CD4-positive, alpha-beta memory T cell (primary cell): ENCODE results near the gene HBZ. TPM values are rescaled to one million over a fixed set of nuclear protein-coding genes. Genes with fewer than 3 reads are reported as not detected.
A peak's percentile ranks its signal among the peaks of the same experiment; 100 is the strongest.

Experiments used
- CTCF ChIA-PET: fragments of 350-600 bp; sonication (Branson Sonifier 250); formaldehyde crosslinking; loops from one replicate; lab custom pipeline; 2021; ENCODE audit warnings: inconsistent platforms; ENCODE audit not compliant: partially characterized antibody; lab: Charles Lee
- POLR2A ChIA-PET: fragments of 350-600 bp; sonication (Branson Sonifier 250); formaldehyde crosslinking; loops from one replicate; lab custom pipeline; 2021; ENCODE audit not compliant: partially characterized antibody; lab: Charles Lee
- DNase-seq, 5 donors: peaks; one replicate each; pipeline versions ENCODE4 v3.0.0 to v3.0.0-alpha.2; 2020 to 2022; ENCODE audit warnings: mixed read lengths in 1 of 5
- H3K27ac ChIP-seq: one replicate; pipeline ENCODE4 v1.7.0; 2013; ENCODE audit warnings: low read depth, low read length
- H3K27me3 ChIP-seq: 2 replicates; pipeline ENCODE4 v1.7.0; 2013; ENCODE audit warnings: mild to moderate bottlenecking, low read length, moderate library complexity; ENCODE audit not compliant: insufficient read depth
- H3K36me3 ChIP-seq: 2 replicates; pipeline ENCODE4 v1.7.0; 2013; ENCODE audit warnings: mild to moderate bottlenecking, low read length, moderate library complexity; ENCODE audit not compliant: insufficient read depth
- H3K4me1 ChIP-seq: 2 replicates; pipeline ENCODE4 v1.7.0; 2013; ENCODE audit warnings: mild to moderate bottlenecking, low read length, moderate library complexity; ENCODE audit not compliant: insufficient read depth
- H3K4me3 ChIP-seq, 2 donors: one replicate each; pipeline ENCODE4 v1.7.0; 2013; ENCODE audit warnings: low read length in 2 of 2, mild to moderate bottlenecking in 1 of 2
- H3K9me3 ChIP-seq, 2 donors: one replicate each; pipeline ENCODE4 v1.7.0; 2013; ENCODE audit warnings: low read length in 2 of 2, control low read depth in 1 of 2; ENCODE audit not compliant: control insufficient read depth in 1 of 2
- H3K27ac Mint-ChIP-seq, 7 donors: one replicate each; pipeline ENCODE4 v1.8.0; 2020 to 2021; ENCODE audit warnings: mixed read lengths in 7 of 7, mild to moderate bottlenecking in 6 of 7, inconsistent platforms in 3 of 7, moderate library complexity in 3 of 7
- H3K27me3 Mint-ChIP-seq, 2 donors: one replicate each; pipeline ENCODE4 v1.8.0; 2020 to 2021; ENCODE audit warnings: mixed read lengths in 2 of 2
- H3K36me3 Mint-ChIP-seq, 2 donors: one replicate each; pipeline ENCODE4 v1.8.0; 2020 to 2021; ENCODE audit warnings: mixed read lengths in 2 of 2, inconsistent platforms in 1 of 2, mild to moderate bottlenecking in 1 of 2
- H3K4me1 Mint-ChIP-seq, 4 donors: one replicate each; pipeline ENCODE4 v1.8.0; 2020 to 2021; ENCODE audit warnings: mixed read lengths in 4 of 4, mild to moderate bottlenecking in 1 of 4
- H3K4me3 Mint-ChIP-seq, 8 donors: one replicate each; pipeline ENCODE4 v1.8.0; 2020 to 2021; ENCODE audit warnings: mixed read lengths in 8 of 8, mild to moderate bottlenecking in 7 of 8, moderate library complexity in 6 of 8, inconsistent platforms in 3 of 8
- H3K9me3 Mint-ChIP-seq, 8 donors: one replicate each; pipeline ENCODE4 v1.8.0; 2020 to 2021; ENCODE audit warnings: mixed read lengths in 8 of 8, mild to moderate bottlenecking in 5 of 8, inconsistent platforms in 3 of 8, moderate library complexity in 1 of 8
- intact Hi-C: fragments of 100-400 bp; cut with micrococcal nuclease; formaldehyde crosslinking; loops from one replicate; pipeline ENCODE4 v1.15.1; 2023
- polyA plus RNA-seq, 2 donors: library from polyadenylated mRNA; unstranded; fragments of 300-500 nt; fragmentation: Illumina TruSeq; gene quantifications; one replicate each; pipeline ENCODE4 v1.2.3, GENCODE V29; 2021
- total RNA-seq, 2 experiments: library from RNA; stranded (reverse); gene quantifications; one replicate each; pipeline ENCODE4 v1.2.3, GENCODE V29; 2021

The HBZ gene
- total and polyA plus RNA-seq, 4 experiments from 2014 or later, result not detected

GRCh38 chr16:133716-134115 is 18.7 kb upstream of the HBZ start:
- intact Hi-C loops, result no loop called here
- no peak overlapping the region for H3K4me3 Mint-ChIP-seq
- no peak for DNase-seq
- ChIA-PET CTCF (interaction anchor here (1.0 to 1.2 kb wide), 3 partner anchors 17 to 228 kb away, joined by 3 to 4 read pairs (median 3); no protein-coding TSS in a partner anchor), POLR2A (no interaction called here)
- H3K27ac Mint-ChIP-seq, result peak overlapping the region in 1 of 7 donors; percentile 25
- H3K4me1 Mint-ChIP-seq, result peaks cover 22 to 32% (median 32%) of the 10 kb centered on the region in 4 donors
- peaks cover 0 to 5% of the 10 kb centered on the region in 2 donors for H3K36me3 Mint-ChIP-seq
- Histone ChIP-seq H3K36me3 (peaks cover 5% of the 10 kb centered on the region), H3K27ac (no peak overlapping the region), H3K27me3 (no peaks in the 10 kb centered on the region), H3K4me1 (peaks cover 14% of the 10 kb centered on the region), H3K9me3 (no peaks in the 10 kb centered on the region), H3K4me3 (no peak overlapping the region)
- no peaks in the 10 kb centered on the region for H3K27me3 Mint-ChIP-seq
- peaks cover 0 to 3% (median 0%) of the 10 kb centered on the region in 8 donors for H3K9me3 Mint-ChIP-seq

DNA sequence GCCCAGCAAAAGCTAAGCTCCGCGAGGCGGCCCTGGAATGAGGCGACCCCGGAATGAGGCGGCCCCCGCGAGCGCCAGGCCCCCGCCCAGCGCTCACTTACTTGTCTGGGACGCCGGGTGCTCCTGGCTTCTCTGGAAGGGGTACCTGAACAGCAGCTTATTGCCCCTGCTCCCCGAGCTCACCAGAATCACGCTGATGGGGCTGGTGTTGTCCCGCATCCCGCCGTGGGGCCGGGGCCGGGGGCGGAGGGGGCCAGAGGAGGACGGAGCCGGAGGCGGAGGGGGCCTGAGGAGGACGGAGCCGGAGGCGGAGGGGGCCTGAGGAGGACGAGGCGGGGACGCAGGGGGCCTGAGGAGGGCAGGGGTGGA is 14.4 kb upstream of the HBZ start:
- peak overlapping the region; percentile 47 for H3K27ac ChIP-seq
- ChIA-PET CTCF (interaction anchor here (0.7 to 1.5 kb wide), 3 partner anchors 31 to 500 kb away, joined by 3 to 4 read pairs (median 3); no protein-coding TSS in a partner anchor), POLR2A (no interaction called here)
- peaks cover 0 to 3% of the 10 kb centered on the region in 2 donors for H3K36me3 Mint-ChIP-seq
- H3K4me3 Mint-ChIP-seq, result peak overlapping the region; percentile 77 to 87 (median 83)
- H3K9me3 Mint-ChIP-seq, result peaks cover 0 to 4% (median 0%) of the 10 kb centered on the region in 8 donors
- no peaks in the 10 kb centered on the region for H3K9me3 ChIP-seq
- no peaks in the 10 kb centered on the region for H3K27me3 Mint-ChIP-seq
- no peaks in the 10 kb centered on the region for H3K27me3 ChIP-seq
- H3K36me3 ChIP-seq, result no peaks in the 10 kb centered on the region
- H3K27ac Mint-ChIP-seq, result peak overlapping the region; percentile 31 to 82 (median 74)
- intact Hi-C loops, result loop anchor here (2.0 to 5.0 kb wide), 2 partner anchors 43 to 94 kb away; partner anchors contain the start of genes FAM234A and HBQ1
- H3K4me1 Mint-ChIP-seq, result peaks cover 14 to 30% (median 21%) of the 10 kb centered on the region in 4 donors
- peak; percentile 15 to 46 (median 27) for DNase-seq
- H3K4me1 ChIP-seq, result peaks cover 14% of the 10 kb centered on the region
- peak overlapping the region in 1 of 2 donors; percentile 47 for H3K4me3 ChIP-seq

GRCh38 chr16:140175-140857 is 12.1 kb upstream of the HBZ start:
- Histone ChIP-seq H3K27ac (no peak overlapping the region), H3K9me3 (no peaks in the 10 kb centered on the region), H3K36me3 (no peaks in the 10 kb centered on the region), H3K4me1 (peaks cover 14% of the 10 kb centered on the region), H3K4me3 (no peak overlapping the region), H3K27me3 (no peaks in the 10 kb centered on the region)
- peak overlapping the region in 7 of 8 donors; percentile 23 to 61 (median 45) for H3K4me3 Mint-ChIP-seq
- H3K27me3 Mint-ChIP-seq, result peaks cover 4% of the 10 kb centered on the region in 2 donors
- no peak for DNase-seq
- intact Hi-C loops, result no loop called here
- H3K27ac Mint-ChIP-seq, result peak overlapping the region in 5 of 7 donors; percentile 0 to 78 (median 48)
- peaks cover 0 to 3% of the 10 kb centered on the region in 2 donors for H3K36me3 Mint-ChIP-seq
- peaks cover 0 to 4% (median 0%) of the 10 kb centered on the region in 8 donors for H3K9me3 Mint-ChIP-seq
- peaks cover 5 to 19% (median 9%) of the 10 kb centered on the region in 4 donors for H3K4me1 Mint-ChIP-seq
- ChIA-PET CTCF (no interaction called here), POLR2A (no interaction called here)

DNA sequence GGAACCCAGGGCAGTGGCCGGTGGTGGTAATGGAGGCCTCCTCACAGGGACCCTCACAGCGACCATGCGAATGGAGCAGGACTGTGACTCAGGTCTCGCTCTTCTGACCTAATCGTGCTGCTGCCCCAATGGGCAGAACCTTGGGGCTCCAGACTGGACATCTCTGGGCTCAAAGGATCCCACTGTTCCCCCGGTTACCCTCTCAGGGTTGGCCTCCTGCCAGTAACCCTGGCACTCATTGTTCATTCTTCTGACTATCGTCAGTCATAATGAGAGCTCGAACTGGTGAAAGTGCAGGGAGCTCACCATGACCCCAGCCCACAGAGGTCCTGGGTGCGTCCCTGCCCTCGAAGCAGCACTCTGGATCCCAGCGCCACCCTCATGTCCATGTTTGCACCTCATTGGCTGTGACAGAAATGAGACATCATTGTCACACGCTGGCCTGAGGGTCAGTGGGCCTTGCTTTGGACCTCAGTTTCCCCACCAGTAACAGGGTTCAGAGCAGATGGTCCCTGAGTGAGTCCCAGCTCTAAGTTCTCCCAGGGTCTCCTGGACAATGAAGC is 10.0 kb upstream of the HBZ start:
- H3K4me1 ChIP-seq, result peaks cover 5% of the 10 kb centered on the region
- ChIA-PET POLR2A (no interaction called here), CTCF (no interaction called here)
- no peak overlapping the region for H3K27ac Mint-ChIP-seq
- H3K4me1 Mint-ChIP-seq, result peaks cover 2 to 12% (median 5%) of the 10 kb centered on the region in 4 donors
- no peak for DNase-seq
- no peaks in the 10 kb centered on the region for H3K9me3 ChIP-seq
- intact Hi-C loops, result no loop called here
- H3K9me3 Mint-ChIP-seq, result peaks cover 0 to 4% (median 0%) of the 10 kb centered on the region in 8 donors
- no peaks in the 10 kb centered on the region for H3K27me3 ChIP-seq
- H3K36me3 ChIP-seq, result no peaks in the 10 kb centered on the region
- H3K27me3 Mint-ChIP-seq, result peaks cover 5 to 8% of the 10 kb centered on the region in 2 donors
- no peak overlapping the region for H3K4me3 ChIP-seq
- H3K27ac ChIP-seq, result no peak overlapping the region
- H3K36me3 Mint-ChIP-seq, result peaks cover 0 to 3% of the 10 kb centered on the region in 2 donors
- H3K4me3 Mint-ChIP-seq, result no peak overlapping the region

DNA sequence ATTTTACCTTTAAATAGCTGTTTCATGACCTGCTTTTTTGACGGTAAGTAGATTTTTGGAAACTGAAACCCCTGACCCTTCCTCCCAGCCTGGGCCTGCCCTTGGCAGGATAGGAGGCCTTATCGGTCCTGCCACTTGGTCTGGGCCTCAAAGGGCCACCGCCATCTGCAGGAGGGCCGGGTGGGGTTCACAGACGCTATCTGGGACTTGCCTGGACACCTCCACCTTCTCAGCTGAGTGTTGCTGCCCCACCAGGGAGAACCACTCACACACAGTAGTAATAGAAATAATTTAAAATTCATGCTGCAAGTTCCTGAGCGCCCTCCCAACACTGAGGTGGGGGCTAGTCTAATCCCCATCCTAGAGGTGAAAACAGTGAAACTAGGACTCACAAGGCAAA is 9.4 kb upstream of the HBZ start:
- H3K36me3 Mint-ChIP-seq, result peaks cover 0 to 3% of the 10 kb centered on the region in 2 donors
- no peak overlapping the region for H3K27ac ChIP-seq

GRCh38 chr16:143456-143855 is 9.0 kb upstream of the HBZ start:
- CTCF ChIA-PET, result no interaction called here
- Mint-ChIP-seq H3K9me3 (peaks cover 0 to 4% (median 0%) of the 10 kb centered on the region in 8 donors), H3K4me1 (peaks cover 2 to 6% (median 4%) of the 10 kb centered on the region in 4 donors), H3K27me3 (peaks cover 5 to 9% of the 10 kb centered on the region in 2 donors), H3K36me3 (peaks cover 0 to 3% of the 10 kb centered on the region in 2 donors), H3K27ac (no peak overlapping the region), H3K4me3 (no peak overlapping the region)
- Histone ChIP-seq H3K4me1 (no peaks in the 10 kb centered on the region), H3K27ac (no peak overlapping the region), H3K36me3 (no peaks in the 10 kb centered on the region), H3K27me3 (no peaks in the 10 kb centered on the region), H3K4me3 (no peak overlapping the region), H3K9me3 (no peaks in the 10 kb centered on the region)
- DNase-seq, result no peak
- POLR2A ChIA-PET, result no interaction called here
- intact Hi-C loops, result no loop called here

More for the DNA sequence above, 9.4 kb upstream of the HBZ start:
- ChIA-PET POLR2A (no interaction called here), CTCF (no interaction called here)
- H3K9me3 ChIP-seq, result no peaks in the 10 kb centered on the region
- Mint-ChIP-seq H3K4me1 (peaks cover 2 to 7% (median 4%) of the 10 kb centered on the region in 4 donors), H3K9me3 (peaks cover 0 to 4% (median 0%) of the 10 kb centered on the region in 8 donors), H3K4me3 (no peak overlapping the region), H3K27ac (no peak overlapping the region), H3K27me3 (peaks cover 5 to 8% of the 10 kb centered on the region in 2 donors)
- H3K36me3 ChIP-seq, result no peaks in the 10 kb centered on the region
- H3K4me3 ChIP-seq, result no peak overlapping the region
- no peaks in the 10 kb centered on the region for H3K27me3 ChIP-seq
- no peaks in the 10 kb centered on the region for H3K4me1 ChIP-seq
- intact Hi-C loops, result no loop called here
- DNase-seq, result no peak

DNA sequence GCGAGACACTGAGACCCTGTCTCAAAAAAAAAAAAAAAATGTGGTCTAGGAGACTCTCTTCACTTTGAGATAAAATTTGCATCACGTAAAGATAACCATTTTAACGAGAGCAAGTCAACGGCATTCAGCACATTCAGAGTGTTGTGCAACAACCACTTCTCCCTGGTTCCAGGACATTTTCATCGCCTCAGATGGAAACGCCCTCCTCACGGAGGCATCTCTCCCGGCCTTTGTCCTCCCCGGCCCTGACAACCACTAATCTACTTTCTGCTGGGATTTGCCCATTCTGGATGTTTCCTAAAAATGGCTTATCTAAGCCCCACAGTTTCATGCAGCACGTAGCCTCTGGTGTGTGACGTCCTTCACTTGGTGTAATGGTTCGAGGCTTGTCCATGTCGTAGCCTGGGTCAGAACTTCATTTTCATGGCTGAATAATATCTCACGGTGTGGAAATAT is 7.6 kb upstream of the HBZ start:
- no peaks in the 10 kb centered on the region for H3K4me1 ChIP-seq
- Mint-ChIP-seq H3K9me3 (no peaks in the 10 kb centered on the region), H3K4me3 (no peak overlapping the region), H3K27me3 (peaks cover 5 to 11% of the 10 kb centered on the region in 2 donors), H3K27ac (peak overlapping the region in 1 of 7 donors; percentile 41), H3K36me3 (no peaks in the 10 kb centered on the region), H3K4me1 (no peaks in the 10 kb centered on the region)
- no peaks in the 10 kb centered on the region for H3K9me3 ChIP-seq
- no peak overlapping the region for H3K4me3 ChIP-seq
- CTCF ChIA-PET, result no interaction called here
- DNase-seq, result no peak
- POLR2A ChIA-PET, result no interaction called here
- intact Hi-C loops, result no loop called here
- H3K36me3 ChIP-seq, result no peaks in the 10 kb centered on the region
- no peaks in the 10 kb centered on the region for H3K27me3 ChIP-seq
- no peak overlapping the region for H3K27ac ChIP-seq
